Heart left ventricle (tissue), 16 donors: ENCODE measurements around the gene LYSMD1. TPM values are rescaled to one million over a fixed set of nuclear protein-coding genes. Genes with fewer than 3 reads are reported as not detected.
"Not testable (repeated sequence)": the region's sequence is repeated elsewhere in the genome, so short reads cannot be mapped to it uniquely, and the experiment has no call there.

ENCODE experiments used
- ATAC-seq, 4 donors: fragments of 200-7000 bp; cut with Tn5 transposase; one replicate each; pipeline ENCODE4 v1.9.1; 2020 to 2022; ENCODE audit warnings: moderate library complexity in 4 of 4, mild to moderate bottlenecking in 3 of 4, moderate number of reproducible peaks in 1 of 4
- DNase-seq, 5 donors: peaks; one replicate each; pipeline ENCODE4 v3.0.0-alpha.2; 2020
- H3K27ac ChIP-seq, 12 donors: fragments of 200-600 bp; sonication (generic) in 4 of 12; one replicate each; pipeline versions ENCODE4 v1.5.0 to v1.8.0; 2016 to 2022; ENCODE audit warnings: mild to moderate bottlenecking in 2 of 12
- H3K27me3 ChIP-seq, 9 donors: fragments of 200-600 bp; sonication (generic) in 2 of 9; one replicate each; pipeline versions ENCODE4 v1.5.1 to v1.8.0; 2016 to 2022; ENCODE audit warnings: mild to moderate bottlenecking in 3 of 9
- H3K36me3 ChIP-seq, 9 donors: fragments of 200-600 bp; sonication (generic) in 2 of 9; one replicate each; pipeline versions ENCODE4 v1.5.0 to v1.8.0; 2018 to 2022; ENCODE audit warnings: mild to moderate bottlenecking in 2 of 9
- H3K4me1 ChIP-seq, 12 donors: fragments of 200-600 bp; sonication (generic) in 4 of 12; one replicate each; pipeline versions ENCODE4 v1.5.0 to v1.8.0; 2016 to 2022; ENCODE audit warnings: mild to moderate bottlenecking in 3 of 12
- H3K4me3 ChIP-seq, 12 donors: fragments of 200-600 bp; sonication (generic) in 4 of 12; one replicate each; pipeline versions ENCODE4 v1.5.0 to v1.8.0; 2017 to 2022; ENCODE audit warnings: mild to moderate bottlenecking in 9 of 12, moderate library complexity in 4 of 12
- H3K9me3 ChIP-seq, 12 donors: fragments of 200-600 bp; sonication (generic) in 4 of 12; one replicate each; pipeline versions ENCODE4 v1.5.0 to v1.8.0; 2016 to 2022; ENCODE audit warnings: mild to moderate bottlenecking in 1 of 12
- CTCF ChIP-seq, 12 donors: fragments of 200-600 bp; sonication (generic) in 4 of 12; IDR thresholded peaks; one replicate each; pipeline versions ENCODE4 v1.5.0 to v1.8.0; 2018 to 2022; ENCODE audit warnings: antibody characterized with exemption in 12 of 12, mild to moderate bottlenecking in 5 of 12
- POLR2A ChIP-seq, 2 donors: fragments of 450-650 bp; IDR thresholded peaks; one replicate each; pipeline ENCODE4 v1.6.1; 2017; ENCODE audit warnings: antibody characterized with exemption in 2 of 2, mild to moderate bottlenecking in 2 of 2, moderate library complexity in 2 of 2
- WGBS, 4 donors: extraction: QIAGEN DNeasy Blood & Tissue Kit in 2 of 4; methylation state at CpG; one replicate each; pipeline versions ENCODE4 v1.1.5 to v1.1.7; 2013 to 2018; 5-methylcytosine and 5-hydroxymethylcytosine counted together
- intact Hi-C, 10 donors: fragments of 100-400 bp; cut with DNase I; formaldehyde crosslinking; loops; one replicate each; pipeline versions ENCODE4 v1.11.1 to v1.14.2; 2022
- polyA plus RNA-seq, 2 donors: library from polyadenylated mRNA; stranded (reverse); fragments of 200-250 nt; gene quantifications; one replicate each; pipeline ENCODE4 v1.2.3, GENCODE V29; 2013
- total RNA-seq, 9 donors: library from RNA; depleted of rRNA in 2 of 9; stranded (reverse); fragments of >200 nt in 2 of 9; fragmentation: NEBNext Ultra II Directional in 3 of 9; extraction: Animal tissue kit (Norgen Biotek cat#: 25700) in 3 of 9; gene quantifications; one replicate each; pipeline versions ENCODE4 v1.1.0 to v1.2.4, GENCODE V29; 2016 to 2023
- donor health status: ischemic (EF 13 %, LVEDD 7.1; RV severe dilation, severe dysfunction).
- donor health status: healthy with polysubstance abuse.
- donor health status: DM: no; HTN: yes; CAD: no.
- donor health status: DM: no; HTN: no; CAD: no.
- donor health status: ischemic (EF 25% LVEDD 6.9; RV normal size, moderate dysfunction).
- donor health status: ischemic (EF 25% LVEDD 5.7; RV mildly dilated, moderate dysfunction).
- donor health status: healthy.
- donor health status: DM: yes; HTN: yes; CAD: no.
- donor health status: ischemic (EF 35%, LVEDD 5.7; RV mildly dilated, moderate dysfunction).
- donor health status: nonischemic (EF 11% LVEDD 7.7; RV severe dilation, severe dysfunction).
- donor health status: DM: yes; HTN: yes; CAD: no.
- donor health status: PGD.
- donor health status: ischemic (EF 29% LVEDD 5.4; RV normal size, mild dysfunction).
- donor health status: nonischemic (EF 23%, LVEDD 6.1; RV moderate dilation, normal function).

The LYSMD1 gene
- total and polyA plus RNA-seq, 11 donors = 6.8 to 26.8 (median 13.0) TPM

- Histone ChIP-seq H3K36me3 (peaks cover 0 to 73% (median 49%) of the 10 kb centered on the region in 9 donors), H3K4me3 (no peak overlapping the region), H3K27ac (no peak overlapping the region), H3K27me3 (no peaks in the 10 kb centered on the region), H3K4me1 (peaks cover 0 to 27% (median 6%) of the 10 kb centered on the region in 12 donors), H3K9me3 (no peaks in the 10 kb centered on the region)
- TF ChIP-seq CTCF (IDR thresholded peaks at IDR 0.05) (no peak), POLR2A (IDR thresholded peaks at IDR 0.05) (no peak)
- no peak for ATAC-seq
- DNase-seq = no peak
- WGBS, 4 donors = 83 to 94% (median 92%) methylated on average over 1 of the region's 1 CpG
- intact Hi-C loops = no loop called here
Measured at GRCh38 chr1:151210830-151211229, 45.1 kb upstream of the LYSMD1 start.

- not testable (repeated sequence) for H3K4me3 ChIP-seq, H3K9me3 ChIP-seq, H3K27me3 ChIP-seq, H3K27ac ChIP-seq, DNase-seq, ATAC-seq
- H3K4me1 ChIP-seq = peaks cover 0 to 43% (median 22%) of the 10 kb centered on the region in 12 donors
- intact Hi-C loops = loop anchor here in 1 of 10 donors (5.0 kb wide), 1 partner anchor 37 kb away; no protein-coding TSS in a partner anchor
- WGBS, 4 donors = 94 to 96% (median 95%) methylated on average over 12 of the region's 12 CpGs
- H3K36me3 ChIP-seq = peaks cover 0 to 66% (median 48%) of the 10 kb centered on the region in 9 donors
Measured at GRCh38 chr1:151205381-151205965, 39.8 kb upstream of the LYSMD1 start.

GRCh38 chr1:151199873-151200581 is 34.3 kb upstream of the LYSMD1 start:
- Histone ChIP-seq H3K4me1 (peaks cover 0 to 49% (median 36%) of the 10 kb centered on the region in 12 donors), H3K4me3 (peak overlapping the region; percentile 58 to 90 (median 78)), H3K9me3 (no peaks in the 10 kb centered on the region), H3K36me3 (peaks cover 0 to 24% (median 15%) of the 10 kb centered on the region in 9 donors), H3K27ac (peak overlapping the region in 9 of 12 donors; percentile 86 to 94 (median 91)), H3K27me3 (no peaks in the 10 kb centered on the region)
- intact Hi-C loops = loop anchor here in 9 of 10 donors (2.0 to 10.0 kb wide), 7 partner anchors 51 to 205 kb away; partner anchors contain the start of genes PSMD4 (in 4 of the 9) and RFX5 (in 1 of the 9)
- no peak for ATAC-seq
- 16 to 25% (median 23%) methylated on average over 11 of the region's 11 CpGs for WGBS, 4 donors
- peak in 1 of 5 donors; percentile 18 for DNase-seq
- TF ChIP-seq CTCF (IDR thresholded peaks at IDR 0.05) (no peak), POLR2A (IDR thresholded peaks at IDR 0.05) (no peak)

- H3K27ac ChIP-seq = peak within 1 kb of the TSS; percentile 33 to 94 (median 90)
- ATAC-seq (peak; percentile 94 to 97 (median 96)), DNase-seq (peak; percentile 99 to 100 (median 99))
- peak in 1 of 2 donors; percentile 68 for TF ChIP-seq POLR2A (IDR thresholded peaks at IDR 0.05)
- no peak for TF ChIP-seq CTCF (IDR thresholded peaks at IDR 0.05)
- intact Hi-C loops = loop anchor here in 9 of 10 donors (2.0 to 10.0 kb wide), 7 partner anchors 52 to 206 kb away; partner anchors contain the start of genes PSMD4 (in 4 of the 9) and RFX5 (in 1 of the 9)
- H3K27me3 ChIP-seq = no peaks in the 10 kb centered on the region
- 0 to 1% (median 0%) methylated on average over 52 to 60 of the region's 60 CpGs for WGBS, 4 donors
- H3K9me3 ChIP-seq = no peaks in the 10 kb centered on the region
- peaks cover 0 to 49% (median 36%) of the 10 kb centered on the region in 12 donors for H3K4me1 ChIP-seq
- H3K36me3 ChIP-seq = peaks cover 0 to 18% (median 11%) of the 10 kb centered on the region in 9 donors
- peak within 1 kb of the TSS; percentile 58 to 90 (median 78) for H3K4me3 ChIP-seq
Measured at GRCh38 chr1:151198254-151199127, 32.8 kb upstream of the LYSMD1 start, which contains the start of gene PIP5K1A. Gene PIP5K1A, plus strand, starts transcription at chr1:151198552. Its CDS starts 445 bp downstream, at chr1:151198997.
